ENCODE results near the gene SH3BP2. TPM values are rescaled to one million over a fixed set of nuclear protein-coding genes. Genes with fewer than 3 reads are reported as not detected.

SH3BP2 gene
- total RNA-seq, 1 donor from 2014 or later: 150 TPM

GRCh38 chr4:2789793-2790582 lies 2.9 kb upstream of the SH3BP2 start:
- no peak for TF ChIP-seq CTCF (IDR thresholded peaks at IDR 0.05; ENCODE audit: unreplicated experiment)
- Mint-ChIP-seq H3K36me3 (ENCODE audit: low read depth, unreplicated experiment) (no peaks in the 10 kb centered on the region), H3K27me3 (ENCODE audit: unreplicated experiment) (peaks cover 9% of the 10 kb centered on the region), H3K27ac (ENCODE audit: unreplicated experiment) (no peak overlapping the region), H3K4me1 (ENCODE audit: unreplicated experiment) (peaks cover 17% of the 10 kb centered on the region), H3K9me3 (ENCODE audit: unreplicated experiment) (no peaks in the 10 kb centered on the region), H3K4me3 (ENCODE audit: unreplicated experiment) (no peak overlapping the region)
- DNase-seq (ENCODE audit: low spot score): peak; percentile 6

- Mint-ChIP-seq H3K9me3 (ENCODE audit: unreplicated experiment) (no peaks in the 10 kb centered on the region), H3K36me3 (ENCODE audit: low read depth, unreplicated experiment) (no peaks in the 10 kb centered on the region), H3K27ac (ENCODE audit: unreplicated experiment) (no peak overlapping the region), H3K4me3 (ENCODE audit: unreplicated experiment) (peak overlapping the region; percentile 69), H3K4me1 (ENCODE audit: unreplicated experiment) (peaks cover 18% of the 10 kb centered on the region), H3K27me3 (ENCODE audit: unreplicated experiment) (peaks cover 9% of the 10 kb centered on the region)
- no peak for TF ChIP-seq CTCF (IDR thresholded peaks at IDR 0.05; ENCODE audit: unreplicated experiment)
- DNase-seq (ENCODE audit: low spot score): peak; percentile 11
Observed at GRCh38 chr4:2790583-2791517, 2.0 kb upstream of the SH3BP2 start.

- peak; percentile 4 for DNase-seq (ENCODE audit: low spot score)
- no peak for TF ChIP-seq CTCF (IDR thresholded peaks at IDR 0.05; ENCODE audit: unreplicated experiment)
Observed at GRCh38 chr4:2791518-2792395, 1.1 kb upstream of the SH3BP2 start.

GRCh38 chr4:2792396-2792710 lies 532 bp upstream of the SH3BP2 start:
- peaks cover 9% of the 10 kb centered on the region for H3K27me3 Mint-ChIP-seq (ENCODE audit: unreplicated experiment)
- H3K9me3 Mint-ChIP-seq (ENCODE audit: unreplicated experiment): no peaks in the 10 kb centered on the region
- peaks cover 18% of the 10 kb centered on the region for H3K4me1 Mint-ChIP-seq (ENCODE audit: unreplicated experiment)
- no peaks in the 10 kb centered on the region for H3K36me3 Mint-ChIP-seq (ENCODE audit: low read depth, unreplicated experiment)
- no peak overlapping the region for H3K27ac Mint-ChIP-seq (ENCODE audit: unreplicated experiment)
- no peak for TF ChIP-seq CTCF (IDR thresholded peaks at IDR 0.05; ENCODE audit: unreplicated experiment)
- no peak overlapping the region for H3K4me3 Mint-ChIP-seq (ENCODE audit: unreplicated experiment)
- no peak for DNase-seq (ENCODE audit: low spot score)

More at GRCh38 chr4:2791518-2792395, 1.1 kb upstream of the SH3BP2 start:
- H3K27me3 Mint-ChIP-seq (ENCODE audit: unreplicated experiment): peaks cover 9% of the 10 kb centered on the region
- H3K4me1 Mint-ChIP-seq (ENCODE audit: unreplicated experiment): peaks cover 18% of the 10 kb centered on the region
- H3K9me3 Mint-ChIP-seq (ENCODE audit: unreplicated experiment): no peaks in the 10 kb centered on the region
- no peak overlapping the region for H3K27ac Mint-ChIP-seq (ENCODE audit: unreplicated experiment)
- no peaks in the 10 kb centered on the region for H3K36me3 Mint-ChIP-seq (ENCODE audit: low read depth, unreplicated experiment)
- peak overlapping the region; percentile 69 for H3K4me3 Mint-ChIP-seq (ENCODE audit: unreplicated experiment)
